DND-41 (cell line): ENCODE results near the gene STAP2.

Experiments
- ATAC-seq: fragments of 200-7000 bp; cut with Tn5 transposase; 3 replicates; pipeline ENCODE4 v1.9.1; 2021; ENCODE audit warnings: low read depth; ENCODE audit not compliant: insufficient read depth
- DNase-seq: peaks from one replicate; pipeline ENCODE4 v3.0.0-alpha.2; 2020
- H2AFZ ChIP-seq: 2 replicates; pipeline ENCODE4 v1.6.0; 2012; ENCODE audit warnings: low read depth, low read length
- H3K27ac ChIP-seq: 2 replicates; pipeline ENCODE4 v1.5.1; 2012; ENCODE audit warnings: low read length, inconsistent platforms
- H3K27me3 ChIP-seq: fragments of 200-600 bp; sonication (generic); 2 replicates; pipeline ENCODE4 v1.6.0; 2012; ENCODE audit warnings: low read length, mild to moderate bottlenecking, inconsistent platforms; ENCODE audit not compliant: insufficient read depth, poor library complexity
- H3K36me3 ChIP-seq: 2 replicates; pipeline ENCODE4 v1.5.1; 2012; ENCODE audit warnings: low read length, inconsistent platforms; ENCODE audit not compliant: insufficient read depth
- H3K4me1 ChIP-seq: 2 replicates; pipeline ENCODE4 v1.5.1; 2012; ENCODE audit warnings: mild to moderate bottlenecking, low read length; ENCODE audit not compliant: insufficient read depth
- H3K4me2 ChIP-seq: 2 replicates; pipeline ENCODE4 v1.6.0; 2012; ENCODE audit warnings: mild to moderate bottlenecking, moderate library complexity, low read length, inconsistent platforms; ENCODE audit not compliant: insufficient read depth
- H3K4me3 ChIP-seq, 2 experiments: fragments of 200-600 bp in 1 of 2; shearing (Covaris generic) in 1 of 2; 2 replicates each; pipeline ENCODE4 v1.5.1; 2012 to 2016; ENCODE audit warnings: inconsistent platforms in 2 of 2, low read length in 2 of 2, mild to moderate bottlenecking in 2 of 2, low read depth in 1 of 2, moderate library complexity in 1 of 2
- H3K79me2 ChIP-seq: 2 replicates; pipeline ENCODE4 v1.6.0; 2012; ENCODE audit warnings: low read length, inconsistent platforms; ENCODE audit not compliant: insufficient read depth
- H3K9ac ChIP-seq: 2 replicates; pipeline ENCODE4 v1.6.0; 2012; ENCODE audit warnings: low read depth, mild to moderate bottlenecking, inconsistent platforms, low read length, moderate library complexity
- H3K9me3 ChIP-seq: 2 replicates; pipeline ENCODE4 v1.5.1; 2012; ENCODE audit warnings: low read length, moderate library complexity, mild to moderate bottlenecking, inconsistent platforms; ENCODE audit not compliant: insufficient read depth, severe bottlenecking
- H4K20me1 ChIP-seq: 2 replicates; pipeline ENCODE4 v1.6.0; 2012; ENCODE audit warnings: low read length; ENCODE audit not compliant: insufficient read depth
- CTCF ChIP-seq: IDR thresholded peaks from 2 replicates; pipeline ENCODE4 v1.5.1; 2012; ENCODE audit warnings: borderline replicate concordance, low read length, moderate library complexity, mild to moderate bottlenecking; ENCODE audit not compliant: poor library complexity, severe bottlenecking; ENCODE audit errors: extremely low read depth
- EZH2 ChIP-seq: IDR thresholded peaks from 3 replicates; pipeline ENCODE4 v1.6.1; 2012; ENCODE audit warnings: borderline replicate concordance, low read depth, mild to moderate bottlenecking, moderate library complexity, low read length, inconsistent platforms; ENCODE audit not compliant: severe bottlenecking

STAP2 gene

GRCh38 chr19:4359627-4360000, 21.0 kb upstream of the STAP2 start:
- Histone ChIP-seq H3K27ac (no peak overlapping the region), H3K4me2 (no peak overlapping the region), H3K36me3 (peaks cover 75% of the 10 kb centered on the region), H3K79me2 (no peaks in the 10 kb centered on the region), H3K4me1 (no peaks in the 10 kb centered on the region), H4K20me1 (peaks cover 16% of the 10 kb centered on the region), H3K27me3 (no peaks in the 10 kb centered on the region), H2AFZ (no peak overlapping the region), H3K9me3 (no peaks in the 10 kb centered on the region), H3K4me3 (no peak overlapping the region), H3K9ac (no peak overlapping the region)
- 0 out of 3 replicates have a peak, but pooled peaks have one; percentile 12 for ATAC-seq
- DNase-seq = no peak
- TF ChIP-seq CTCF = no peak
- TF ChIP-seq EZH2 = no peak

- Histone ChIP-seq H4K20me1 (peaks cover 16% of the 10 kb centered on the region), H2AFZ (no peak overlapping the region), H3K27me3 (no peaks in the 10 kb centered on the region), H3K79me2 (no peaks in the 10 kb centered on the region), H3K4me2 (no peak overlapping the region), H3K27ac (no peak overlapping the region), H3K9ac (no peak overlapping the region), H3K4me3 (no peak overlapping the region), H3K36me3 (peaks cover 73% of the 10 kb centered on the region), H3K4me1 (no peaks in the 10 kb centered on the region), H3K9me3 (no peaks in the 10 kb centered on the region)
- DNase-seq (no peak), ATAC-seq (no peak)
- no peak for TF ChIP-seq EZH2
- TF ChIP-seq CTCF = no peak
These were observed 20.3 kb upstream of the STAP2 start for GRCh38 chr19:4358709-4359626.

GRCh38 chr19:4357921-4358326, 19.3 kb upstream of the STAP2 start:
- H3K4me2 ChIP-seq = no peak overlapping the region
- H3K36me3 ChIP-seq = peaks cover 66% of the 10 kb centered on the region
- H3K27ac ChIP-seq = no peak overlapping the region
- no peak overlapping the region for H3K9ac ChIP-seq
- H3K4me3 ChIP-seq = no peak overlapping the region
- TF ChIP-seq EZH2 = no peak
- TF ChIP-seq CTCF = no peak
- no peak for ATAC-seq
- H3K9me3 ChIP-seq = no peaks in the 10 kb centered on the region
- peaks cover 13% of the 10 kb centered on the region for H4K20me1 ChIP-seq
- no peaks in the 10 kb centered on the region for H3K27me3 ChIP-seq
- no peak overlapping the region for H2AFZ ChIP-seq
- H3K4me1 ChIP-seq = no peaks in the 10 kb centered on the region
- no peaks in the 10 kb centered on the region for H3K79me2 ChIP-seq
- no peak for DNase-seq
